Measurements from ENCODE around the gene MYCL.

MYCL gene

DNA sequence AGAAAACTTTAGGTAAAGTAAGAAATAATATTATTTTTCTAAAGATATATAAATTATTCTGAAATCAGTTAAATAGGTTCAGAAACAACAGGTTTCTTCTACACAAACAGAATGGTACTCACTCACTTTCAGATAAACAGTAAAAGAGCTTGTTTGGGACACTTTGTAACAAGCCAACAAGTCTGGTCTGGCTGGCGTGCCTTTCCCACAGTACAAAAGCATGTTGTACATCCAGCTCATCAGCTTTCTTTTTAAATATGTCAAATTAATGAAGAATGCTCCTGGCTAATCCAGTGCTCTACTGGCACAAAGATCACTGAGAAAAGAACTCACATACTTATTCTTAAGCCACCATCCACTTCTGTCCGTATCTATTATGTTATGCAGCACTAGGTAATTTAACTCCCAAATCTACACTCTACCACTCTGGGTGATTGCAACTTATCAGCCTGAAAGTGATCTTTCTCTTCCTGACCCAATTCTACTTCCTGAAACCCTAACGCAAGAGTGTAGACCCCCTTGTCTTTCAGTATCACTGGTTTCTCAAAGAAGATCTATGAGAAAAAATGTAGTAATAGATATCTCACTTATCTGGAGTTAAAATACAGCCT, 51.0 kb downstream of the MYCL start:
- FAIRE-seq: no peak

- no peak for FAIRE-seq
Measured at GRCh38 chr1:39849203-39849602, 52.5 kb downstream of the MYCL start.

DNA sequence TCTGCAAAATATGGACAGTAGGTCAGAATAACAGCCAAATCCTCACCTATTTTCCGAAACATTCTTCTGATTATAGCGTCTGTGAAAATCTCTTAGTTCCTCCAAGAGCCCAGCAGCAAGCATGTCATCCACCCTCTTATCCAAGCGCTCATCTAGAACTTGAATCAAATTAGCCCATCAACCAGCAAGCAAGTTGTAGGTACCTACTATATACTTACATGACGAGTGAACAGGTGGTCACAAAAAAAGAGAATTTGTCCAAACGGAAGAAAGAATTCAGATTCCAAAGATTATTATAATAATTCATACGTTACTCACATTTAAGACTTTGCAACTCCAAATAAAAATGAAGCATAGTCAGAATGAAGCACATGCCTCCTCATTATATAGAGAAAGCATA, 53.8 kb downstream of the MYCL start:
- FAIRE-seq: no peak

- no peak for FAIRE-seq
Measured at GRCh38 chr1:39846796-39847195, 54.9 kb downstream of the MYCL start.

GRCh38 chr1:39845569-39846566, 55.8 kb downstream of the MYCL start:
- FAIRE-seq: no peak

Data from endometrium (tissue), 2 donors.